Neuronal stem cell (in vitro differentiated cells): ENCODE measurements around the gene CNOT6L. TPM values are rescaled to one million over a fixed set of nuclear protein-coding genes. Genes with fewer than 3 reads are reported as not detected.
A peak's percentile ranks its signal among the peaks of the same experiment; 100 is the strongest.
"Not testable (repeated sequence)": the region's sequence is repeated elsewhere in the genome, so short reads cannot be mapped to it uniquely, and the experiment has no call there.

Experiments
- DNase-seq: peaks from one replicate; pipeline ENCODE4 v3.0.0-alpha.2; 2013; ENCODE audit warnings: low spot score
- H2AFZ ChIP-seq: one replicate; pipeline ENCODE4 v1.6.1; 2013; ENCODE audit warnings: mild to moderate bottlenecking, low read length, inconsistent platforms
- H2AK5ac ChIP-seq: 2 replicates; pipeline ENCODE4 v1.6.1; 2013; ENCODE audit warnings: low read depth, mild to moderate bottlenecking, inconsistent platforms, low read length, moderate library complexity, mixed read lengths
- H2BK120ac ChIP-seq: 2 replicates; pipeline ENCODE4 v1.6.1; 2013; ENCODE audit warnings: low read depth, mild to moderate bottlenecking, inconsistent platforms, low read length, moderate library complexity, mixed read lengths
- H2BK12ac ChIP-seq: one replicate; pipeline ENCODE4 v1.6.1; 2013; ENCODE audit warnings: low read length, inconsistent platforms
- H2BK15ac ChIP-seq: 2 replicates; pipeline ENCODE4 v1.6.1; 2013; ENCODE audit warnings: mild to moderate bottlenecking, low read length, inconsistent platforms, mixed read lengths
- H2BK5ac ChIP-seq: one replicate; pipeline ENCODE4 v1.6.1; 2013; ENCODE audit warnings: inconsistent platforms, mild to moderate bottlenecking, low read length, moderate library complexity
- H3K14ac ChIP-seq: one replicate; pipeline ENCODE4 v1.6.1; 2013; ENCODE audit warnings: low read length, inconsistent platforms
- H3K18ac ChIP-seq: 2 replicates; pipeline ENCODE4 v1.6.1; 2013; ENCODE audit warnings: low read length, inconsistent platforms
- H3K23ac ChIP-seq: 2 replicates; pipeline ENCODE4 v1.6.1; 2013; ENCODE audit warnings: low read depth, mild to moderate bottlenecking, mixed read lengths, low read length, inconsistent platforms; ENCODE audit not compliant: poor library complexity
- H3K27ac ChIP-seq: replicated peaks from 3 replicates; pipeline ENCODE4 v1.5.1; 2013; ENCODE audit warnings: low read length, inconsistent platforms
- H3K27me3 ChIP-seq, 3 experiments: 2 replicates each; pipeline ENCODE4 v1.6.1; 2013; ENCODE audit warnings: low read length in 3 of 3, mild to moderate bottlenecking in 2 of 3, inconsistent platforms in 1 of 3, low read depth in 1 of 3, mixed read lengths in 1 of 3, moderate library complexity in 1 of 3; ENCODE audit not compliant: control insufficient read depth in 3 of 3, insufficient read depth in 3 of 3
- H3K36me3 ChIP-seq, 2 donors: replicated peaks in 1 of 2; 2 replicates each; pipeline ENCODE4 v1.6.1; 2013; ENCODE audit warnings: low read length in 2 of 2; ENCODE audit not compliant: control insufficient read depth in 2 of 2, insufficient read depth in 2 of 2
- H3K4ac ChIP-seq: 2 replicates; pipeline ENCODE4 v1.6.1; 2013; ENCODE audit warnings: inconsistent platforms, mild to moderate bottlenecking, low read length, moderate library complexity
- H3K4me1 ChIP-seq, 2 donors: 1 replicate in 1 of 2; 2 replicates in 1 of 2; pipeline ENCODE4 v1.6.1; 2013; ENCODE audit warnings: low read length in 2 of 2, low read depth in 1 of 2; ENCODE audit not compliant: control insufficient read depth in 2 of 2, insufficient read depth in 1 of 2
- H3K4me2 ChIP-seq: one replicate; pipeline ENCODE4 v1.6.1; 2013; ENCODE audit warnings: mild to moderate bottlenecking, low read length, inconsistent platforms; ENCODE audit not compliant: insufficient read depth, poor library complexity, severe bottlenecking
- H3K4me3 ChIP-seq, 2 donors: 2 replicates each; pipeline ENCODE4 v1.5.1; 2013; ENCODE audit warnings: low read length in 2 of 2, mild to moderate bottlenecking in 2 of 2, inconsistent platforms in 1 of 2, moderate library complexity in 1 of 2
- H3K79me1 ChIP-seq: one replicate; pipeline ENCODE4 v1.6.1; 2013; ENCODE audit warnings: low read depth, mild to moderate bottlenecking, inconsistent platforms, low read length, moderate library complexity
- H3K9ac ChIP-seq: one replicate; pipeline ENCODE4 v1.6.1; 2013; ENCODE audit warnings: mild to moderate bottlenecking, low read depth, low read length, inconsistent platforms; ENCODE audit not compliant: poor library complexity
- H3K9me3 ChIP-seq, 2 donors: replicated peaks in 1 of 2; 2 replicates each; pipeline versions ENCODE3 to v1.6.1; 2013; ENCODE audit warnings: low read length in 2 of 2, mild to moderate bottlenecking in 2 of 2, inconsistent platforms in 1 of 2, low read depth in 1 of 2, mixed read lengths in 1 of 2, moderate library complexity in 1 of 2; ENCODE audit not compliant: control insufficient read depth in 2 of 2, insufficient read depth in 1 of 2
- H4K8ac ChIP-seq: one replicate; pipeline ENCODE4 v1.6.1; 2013; ENCODE audit warnings: low read depth, mild to moderate bottlenecking, inconsistent platforms, low read length, moderate library complexity
- H4K91ac ChIP-seq: one replicate; pipeline ENCODE4 v1.6.1; 2013; ENCODE audit warnings: low read length, low read depth, mild to moderate bottlenecking, inconsistent platforms; ENCODE audit not compliant: poor library complexity
- WGBS, 2 donors: extraction: QIAGEN DNeasy Blood & Tissue Kit; methylation state at CpG; one replicate each; pipeline ENCODE4 v1.1.7; 2013; ENCODE audit warnings: missing lambda C conversion rate in 2 of 2, mixed read lengths in 1 of 2; ENCODE audit not compliant: insufficient read length in 2 of 2, insufficient replicate concordance in 1 of 2; ENCODE audit errors: extremely low coverage in 2 of 2; 5-methylcytosine and 5-hydroxymethylcytosine counted together
- polyA plus RNA-seq, 2 experiments: library from polyadenylated mRNA; stranded (reverse); fragments of 200-250 nt; gene quantifications; one replicate each; pipeline ENCODE4 v1.2.3, GENCODE V29; 2013

CNOT6L gene
- polyA plus RNA-seq (2013, experiment 1 of 2): 4.7 TPM
- 5.0 TPM for polyA plus RNA-seq (2013, experiment 2 of 2)

- Histone ChIP-seq H2BK15ac (peak within 1 kb of the TSS; percentile 58), H3K18ac (peak within 1 kb of the TSS; percentile 98), H2BK5ac (peak within 1 kb of the TSS; percentile 75), H3K27ac (peak within 1 kb of the TSS; percentile 57), H4K8ac (no peak within 1 kb of the TSS), H3K27me3 (peaks cover 0 to 8% (median 0%) of the 10 kb centered on the region in 3 experiments), H3K4me3 (peak within 1 kb of the TSS; percentile 97 to 99), H3K14ac (peak within 1 kb of the TSS; percentile 89), H3K4me2 (peak within 1 kb of the TSS; percentile 98), H2BK12ac (peak within 1 kb of the TSS; percentile 3), H3K4me1 (peaks cover 1 to 2% of the 10 kb centered on the region in 2 donors), H3K4ac (no peak within 1 kb of the TSS), H3K9ac (peak within 1 kb of the TSS; percentile 94), H3K79me1 (peaks cover 1% of the 10 kb centered on the region), H2AK5ac (peak within 1 kb of the TSS; percentile 88), H2BK120ac (no peak within 1 kb of the TSS), H3K9me3 (no peaks in the 10 kb centered on the region), H4K91ac (no peak within 1 kb of the TSS), H3K23ac (peak within 1 kb of the TSS; percentile 73), H2AFZ (peak within 1 kb of the TSS; percentile 93), H3K36me3 (no peaks in the 10 kb centered on the region)
- WGBS, 2 donors: no CpG with 5 or more reads among the region's 89 CpGs
- DNase-seq: peak; percentile 65
These were observed at the start of gene CNOT6L for GRCh38 chr4:77818602-77819403. TSS of gene CNOT6L (minus strand) at chr4:77819368. CDS start at chr4:77819308, 60 bp downstream.

GRCh38 chr4:77865259-77865658 is 46.1 kb upstream of the CNOT6L start:
- Histone ChIP-seq H3K4me3 (no peak overlapping the region), H3K27ac (no peak overlapping the region), H3K9ac (no peak overlapping the region), H3K36me3 (peaks cover 0 to 19% of the 10 kb centered on the region in 2 donors), H4K91ac (no peak overlapping the region), H2AK5ac (no peak overlapping the region), H3K79me1 (no peaks in the 10 kb centered on the region), H2BK15ac (no peak overlapping the region), H3K18ac (no peak overlapping the region), H2BK5ac (no peak overlapping the region), H2BK12ac (no peak overlapping the region), H3K4ac (no peak overlapping the region), H2BK120ac (no peak overlapping the region), H3K14ac (no peak overlapping the region), H2AFZ (no peak overlapping the region), H3K4me1 (peaks cover 0 to 3% of the 10 kb centered on the region in 2 donors), H3K23ac (no peak overlapping the region), H4K8ac (no peak overlapping the region), H3K27me3 (no peaks in the 10 kb centered on the region), H3K9me3 (no peaks in the 10 kb centered on the region), H3K4me2 (no peak overlapping the region)
- DNase-seq: no peak
- WGBS, 2 donors: no CpG with 5 or more reads among the region's 3 CpGs

- H2AK5ac ChIP-seq, DNase-seq, H3K18ac ChIP-seq, H3K9ac ChIP-seq, H2BK5ac ChIP-seq, H2BK15ac ChIP-seq, H3K27ac ChIP-seq, H3K27me3 ChIP-seq, H2BK120ac ChIP-seq, H3K4ac ChIP-seq, H3K14ac ChIP-seq, H3K23ac ChIP-seq, H3K9me3 ChIP-seq, H2BK12ac ChIP-seq, H4K91ac ChIP-seq, H4K8ac ChIP-seq, H3K4me1 ChIP-seq, H3K79me1 ChIP-seq: not testable (repeated sequence)
- Histone ChIP-seq H2AFZ (peak overlapping the region; percentile 84), H3K4me2 (peak overlapping the region; percentile 81), H3K36me3 (peaks cover 0 to 19% of the 10 kb centered on the region in 2 donors), H3K4me3 (peak overlapping the region; percentile 61 to 90)
- no CpG with 5 or more reads among the region's 14 CpGs for WGBS, 2 donors
These were observed 44.2 kb upstream of the CNOT6L start for GRCh38 chr4:77863341-77863740.

GRCh38 chr4:77862478-77863216 is 43.5 kb upstream of the CNOT6L start, which contains the start of gene MRPL1:
TSS of gene MRPL1 (plus strand) at chr4:77862830. CDS start at chr4:77862849, 19 bp downstream.
- Histone ChIP-seq H3K9ac (no peak within 1 kb of the TSS), H2AK5ac (no peak within 1 kb of the TSS), H3K4ac (no peak within 1 kb of the TSS), H3K4me2 (peak within 1 kb of the TSS; percentile 81), H3K27me3 (no peaks in the 10 kb centered on the region), H3K18ac (peak within 1 kb of the TSS; percentile 91), H4K8ac (no peak within 1 kb of the TSS), H2BK5ac (no peak within 1 kb of the TSS), H2BK120ac (no peak within 1 kb of the TSS), H3K14ac (no peak within 1 kb of the TSS), H2BK15ac (no peak within 1 kb of the TSS), H3K9me3 (no peaks in the 10 kb centered on the region), H3K27ac (peak within 1 kb of the TSS; percentile 80), H3K79me1 (no peaks in the 10 kb centered on the region), H3K36me3 (peaks cover 0 to 19% of the 10 kb centered on the region in 2 donors), H3K23ac (peak within 1 kb of the TSS; percentile 75), H2AFZ (peak within 1 kb of the TSS; percentile 84), H2BK12ac (no peak within 1 kb of the TSS), H3K4me1 (peaks cover 0 to 3% of the 10 kb centered on the region in 2 donors), H3K4me3 (peak within 1 kb of the TSS; percentile 61 to 90), H4K91ac (no peak within 1 kb of the TSS)
- DNase-seq: peak; percentile 79
- WGBS, 2 donors: no CpG with 5 or more reads among the region's 33 CpGs
